Upper lobe of right lung (tissue), 1 donor: Measurements from ENCODE around the gene ACOXL. TPM values are rescaled to one million over a fixed set of nuclear protein-coding genes. Genes with fewer than 3 reads are reported as not detected.

Source experiments
- ATAC-seq: fragments of 200-7000 bp; cut with Tn5 transposase; one replicate; pipeline ENCODE4 v1.9.1; 2020; ENCODE audit warnings: mild to moderate bottlenecking, moderate library complexity
- DNase-seq: peaks from one replicate; pipeline ENCODE4 v3.0.0-alpha.2; 2020
- H3K27ac ChIP-seq: fragments of 200-600 bp; one replicate; pipeline ENCODE4 v1.8.0; 2022
- H3K27me3 ChIP-seq: fragments of 200-600 bp; one replicate; pipeline ENCODE4 v1.8.0; 2022; ENCODE audit warnings: mild to moderate bottlenecking
- H3K36me3 ChIP-seq: fragments of 200-600 bp; one replicate; pipeline ENCODE4 v1.8.0; 2022
- H3K4me1 ChIP-seq: fragments of 200-600 bp; one replicate; pipeline ENCODE4 v1.8.0; 2022
- H3K4me3 ChIP-seq: fragments of 200-600 bp; one replicate; pipeline ENCODE4 v1.8.0; 2022; ENCODE audit warnings: mild to moderate bottlenecking
- H3K9me3 ChIP-seq: fragments of 200-600 bp; one replicate; pipeline ENCODE4 v1.8.0; 2022
- CTCF ChIP-seq: fragments of 200-600 bp; IDR thresholded peaks from one replicate; pipeline ENCODE4 v1.8.0; 2022; ENCODE audit warnings: antibody characterized with exemption
- intact Hi-C: fragments of 100-400 bp; cut with DNase I; formaldehyde crosslinking; loops from one replicate; pipeline ENCODE4 v1.11.0; 2022
- total RNA-seq: library from RNA; stranded (reverse); fragmentation: NEBNext Ultra II Directional; extraction: Animal tissue kit (Norgen Biotek cat#: 25700); gene quantifications from one replicate; pipeline ENCODE4 v1.2.1, GENCODE V29; 2021
- donor health status: DM: no; HTN: yes; CAD: no; lungs with severe emphysema.

Gene ACOXL
- total RNA-seq, 1 donor from 2014 or later = 47.5 TPM

GRCh38 chr2:110869472-110870446 lies 137.4 kb downstream of the ACOXL start:
- H3K36me3 ChIP-seq = no peaks in the 10 kb centered on the region
- intact Hi-C loops = no loop called here
- H3K9me3 ChIP-seq = no peaks in the 10 kb centered on the region
- H3K4me1 ChIP-seq = no peaks in the 10 kb centered on the region
- ATAC-seq = peak; percentile 36
- H3K27ac ChIP-seq = no peak overlapping the region
- H3K4me3 ChIP-seq = no peak overlapping the region
- H3K27me3 ChIP-seq = no peaks in the 10 kb centered on the region
- no peak for DNase-seq
- no peak for TF ChIP-seq CTCF

- no peak for TF ChIP-seq CTCF
- Histone ChIP-seq H3K27me3 (no peaks in the 10 kb centered on the region), H3K9me3 (no peaks in the 10 kb centered on the region), H3K4me1 (no peaks in the 10 kb centered on the region), H3K4me3 (no peak overlapping the region), H3K27ac (no peak overlapping the region), H3K36me3 (no peaks in the 10 kb centered on the region)
- intact Hi-C loops = no loop called here
- no peak for DNase-seq
- no peak for ATAC-seq
Observed at GRCh38 chr2:110870545-110870944, 138.2 kb downstream of the ACOXL start.

GRCh38 chr2:110871637-110872036 lies 139.3 kb downstream of the ACOXL start:
- no peak for TF ChIP-seq CTCF
- intact Hi-C loops = no loop called here
- no peak for ATAC-seq
- no peaks in the 10 kb centered on the region for H3K27me3 ChIP-seq
- no peaks in the 10 kb centered on the region for H3K4me1 ChIP-seq
- H3K4me3 ChIP-seq = no peak overlapping the region
- no peak for DNase-seq
- H3K9me3 ChIP-seq = no peaks in the 10 kb centered on the region
- H3K36me3 ChIP-seq = no peaks in the 10 kb centered on the region
- H3K27ac ChIP-seq = no peak overlapping the region

- intact Hi-C loops = no loop called here
- ATAC-seq (no peak), DNase-seq (no peak)
- no peaks in the 10 kb centered on the region for H3K4me1 ChIP-seq
- no peak overlapping the region for H3K4me3 ChIP-seq
- TF ChIP-seq CTCF = no peak
- no peaks in the 10 kb centered on the region for H3K9me3 ChIP-seq
- H3K27ac ChIP-seq = no peak overlapping the region
- no peaks in the 10 kb centered on the region for H3K36me3 ChIP-seq
- no peaks in the 10 kb centered on the region for H3K27me3 ChIP-seq
Observed at GRCh38 chr2:110872521-110872920, 140.1 kb downstream of the ACOXL start.

GRCh38 chr2:110873056-110873502 lies 140.7 kb downstream of the ACOXL start:
- no peak for TF ChIP-seq CTCF
- no peak for ATAC-seq
- Histone ChIP-seq H3K4me1 (no peaks in the 10 kb centered on the region), H3K27ac (no peak overlapping the region), H3K27me3 (no peaks in the 10 kb centered on the region), H3K9me3 (no peaks in the 10 kb centered on the region), H3K36me3 (no peaks in the 10 kb centered on the region), H3K4me3 (no peak overlapping the region)
- intact Hi-C loops = no loop called here
- DNase-seq = no peak
